Measurements from ENCODE around the gene CD99L2.
"Not testable (repeated sequence)": the region's sequence is repeated elsewhere in the genome, so short reads cannot be mapped to it uniquely, and the experiment has no call there.

CD99L2 gene

GRCh38 chrX:150896632-150897031, 1.8 kb downstream of the CD99L2 start:
- DNase-seq, result no peak

- no peak for DNase-seq
Observed at GRCh38 chrX:150893936-150894335, 4.5 kb downstream of the CD99L2 start.

GRCh38 chrX:150889131-150889530, 9.3 kb downstream of the CD99L2 start:
- no peak for DNase-seq

- no peak for DNase-seq
Observed at GRCh38 chrX:150887906-150888465, 10.5 kb downstream of the CD99L2 start.

- DNase-seq, result not testable (repeated sequence)
Observed at GRCh38 chrX:150887268-150887667, 11.2 kb downstream of the CD99L2 start.

- no peak for DNase-seq
Observed at GRCh38 chrX:150886381-150886780, 12.1 kb downstream of the CD99L2 start.

- no peak for DNase-seq
Observed at GRCh38 chrX:150880808-150881165, 17.7 kb downstream of the CD99L2 start.

- no peak for DNase-seq
Observed at GRCh38 chrX:150879855-150880807, 18.3 kb downstream of the CD99L2 start.

- DNase-seq, result not testable (repeated sequence)
Observed at GRCh38 chrX:150875621-150876020, 22.8 kb downstream of the CD99L2 start.

GRCh38 chrX:150874448-150874847, 24.0 kb downstream of the CD99L2 start:
- DNase-seq, result no peak

- no peak for DNase-seq
Observed at GRCh38 chrX:150873616-150874015, 24.9 kb downstream of the CD99L2 start.

GRCh38 chrX:150872773-150873336, 25.6 kb downstream of the CD99L2 start:
- DNase-seq, result no peak

- DNase-seq, result no peak
Observed at GRCh38 chrX:150871341-150871811, 27.1 kb downstream of the CD99L2 start.

- DNase-seq, result no peak
Observed at GRCh38 chrX:150870487-150871340, 27.8 kb downstream of the CD99L2 start.

GRCh38 chrX:150870029-150870428, 28.4 kb downstream of the CD99L2 start:
- DNase-seq, result no peak

- DNase-seq, result no peak
Observed at GRCh38 chrX:150869450-150869849, 29.0 kb downstream of the CD99L2 start.

GRCh38 chrX:150868625-150869024, 29.8 kb downstream of the CD99L2 start:
- no peak for DNase-seq

- DNase-seq, result no peak
Observed at GRCh38 chrX:150864127-150864526, 34.3 kb downstream of the CD99L2 start.

- no peak for DNase-seq
Observed at GRCh38 chrX:150863191-150863590, 35.3 kb downstream of the CD99L2 start.

GRCh38 chrX:150857453-150857852, 41.0 kb downstream of the CD99L2 start:
- no peak for DNase-seq

GRCh38 chrX:150856785-150857184, 41.7 kb downstream of the CD99L2 start:
- no peak for DNase-seq

- DNase-seq, result no peak
Observed at GRCh38 chrX:150856101-150856500, 42.4 kb downstream of the CD99L2 start.

GRCh38 chrX:150854856-150855255, 43.6 kb downstream of the CD99L2 start:
- DNase-seq, result peak; percentile 93
